IMR-90 (cell line): ENCODE data around the gene HGFAC. TPM values are rescaled to one million over a fixed set of nuclear protein-coding genes. Genes with fewer than 3 reads are reported as not detected.
A peak's percentile ranks its signal among the peaks of the same experiment; 100 is the strongest.

Source experiments
- ATAC-seq: fragments of 200-7000 bp; cut with Tn5 transposase; 2 replicates; pipeline ENCODE4 v1.9.1; 2020; ENCODE audit warnings: low read depth, mild to moderate bottlenecking, moderate library complexity
- BruUV-seq: library from RNA; stranded (reverse); fragments of 400-500 nt; replicated peaks from 2 replicates; lab custom pipeline; 2021; lab: Mats Ljungman, UMichigan
- CTCF ChIA-PET: fragments of 300-600 bp; formaldehyde crosslinking; extraction: SDS; loops from one replicate; lab custom pipeline; 2021; ENCODE audit warnings: antibody characterized with exemption; lab: Yijun Ruan, JAX
- POLR2A ChIA-PET: fragments of 300-600 bp; sonication (Branson Sonifier 250); formaldehyde crosslinking; loops from one replicate; lab custom pipeline; 2022; ENCODE audit warnings: antibody characterized with exemption; ENCODE audit not compliant: unreplicated experiment; lab: Charles Lee
- DNase-seq: peaks from one replicate; pipeline ENCODE4 v3.0.0; 2013
- H2AFZ ChIP-seq: replicated peaks from 2 replicates; pipeline ENCODE3; 2013; ENCODE audit warnings: low read length, mild to moderate bottlenecking; ENCODE audit not compliant: poor library complexity
- H2AK5ac ChIP-seq: 2 replicates; pipeline ENCODE4 v1.6.1; 2013; ENCODE audit warnings: low read depth, low read length, inconsistent platforms
- H2AK9ac ChIP-seq: replicated peaks from 2 replicates; pipeline ENCODE3; 2013; ENCODE audit warnings: mild to moderate bottlenecking, low read depth, low read length, moderate library complexity; ENCODE audit not compliant: poor library complexity
- H2BK120ac ChIP-seq: 2 replicates; pipeline ENCODE4 v1.6.1; 2013; ENCODE audit warnings: low read depth, low read length, inconsistent platforms
- H2BK15ac ChIP-seq: 3 replicates; pipeline ENCODE4 v1.6.1; 2013; ENCODE audit warnings: low read depth, low read length, inconsistent platforms
- H2BK20ac ChIP-seq: 2 replicates; pipeline ENCODE4 v1.6.1; 2013; ENCODE audit warnings: low read depth, mild to moderate bottlenecking, inconsistent platforms, low read length, moderate library complexity
- H2BK5ac ChIP-seq: 2 replicates; pipeline ENCODE4 v1.6.1; 2013; ENCODE audit warnings: mild to moderate bottlenecking, low read depth, low read length, inconsistent platforms; ENCODE audit not compliant: poor library complexity, severe bottlenecking
- H3K14ac ChIP-seq: replicated peaks from 2 replicates; pipeline ENCODE4 v1.6.1; 2013; ENCODE audit warnings: low read depth, low read length, inconsistent platforms
- H3K18ac ChIP-seq: 2 replicates; pipeline ENCODE4 v1.6.1; 2013; ENCODE audit warnings: low read depth, low read length, control low read depth
- H3K23ac ChIP-seq: 2 replicates; pipeline ENCODE4 v1.6.1; 2013; ENCODE audit warnings: low read depth, low read length, inconsistent platforms
- H3K27ac ChIP-seq: 2 replicates; pipeline ENCODE4 v1.5.1; 2013; ENCODE audit warnings: mild to moderate bottlenecking, control low read depth, low read length; ENCODE audit not compliant: insufficient read depth
- H3K27me3 ChIP-seq: 2 replicates; pipeline ENCODE4 v1.6.1; 2013; ENCODE audit warnings: low read length; ENCODE audit not compliant: control insufficient read depth, insufficient read depth
- H3K36me3 ChIP-seq: 2 replicates; pipeline ENCODE4 v1.6.1; 2013; ENCODE audit warnings: low read length, mixed read lengths; ENCODE audit not compliant: control insufficient read depth, insufficient read depth
- H3K4ac ChIP-seq: 2 replicates; pipeline ENCODE4 v1.6.1; 2013; ENCODE audit warnings: low read depth, low read length, inconsistent platforms
- H3K4me1 ChIP-seq: 2 replicates; pipeline ENCODE4 v1.6.1; 2013; ENCODE audit warnings: low read length, mixed read lengths; ENCODE audit not compliant: control insufficient read depth, insufficient read depth
- H3K4me2 ChIP-seq: 2 replicates; pipeline ENCODE4 v1.6.1; 2013; ENCODE audit warnings: low read depth, mild to moderate bottlenecking, control low read depth, low read length, moderate library complexity
- H3K4me3 ChIP-seq: 2 replicates; pipeline ENCODE4 v1.5.1; 2013; ENCODE audit warnings: low read depth, mild to moderate bottlenecking, control low read depth, low read length, moderate library complexity; ENCODE audit not compliant: insufficient read depth
- H3K56ac ChIP-seq: 2 replicates; pipeline ENCODE4 v1.6.1; 2013; ENCODE audit warnings: low read length, inconsistent platforms; ENCODE audit not compliant: insufficient read depth; ENCODE audit errors: extremely low read depth
- H3K79me1 ChIP-seq, 2 experiments: 2 replicates each; pipeline ENCODE4 v1.6.1; 2013; ENCODE audit warnings: low read length in 2 of 2, inconsistent platforms in 1 of 2, low read depth in 1 of 2
- H3K9ac ChIP-seq: 2 replicates; pipeline ENCODE4 v1.6.1; 2013; ENCODE audit warnings: low read depth, low read length, control low read depth
- H3K9me1 ChIP-seq: 2 replicates; pipeline ENCODE4 v1.6.1; 2013; ENCODE audit warnings: low read length, inconsistent platforms; ENCODE audit not compliant: insufficient read depth
- H3K9me3 ChIP-seq: 2 replicates; pipeline ENCODE4 v1.6.1; 2013; ENCODE audit warnings: low read length; ENCODE audit not compliant: control insufficient read depth, insufficient read depth
- H4K20me1 ChIP-seq: 2 replicates; pipeline ENCODE4 v1.6.1; 2013; ENCODE audit warnings: low read length, inconsistent platforms; ENCODE audit not compliant: insufficient read depth
- H4K5ac ChIP-seq: 2 replicates; pipeline ENCODE4 v1.6.1; 2013; ENCODE audit warnings: mild to moderate bottlenecking, low read depth, low read length, control low read depth
- H4K8ac ChIP-seq, 2 experiments: 2 replicates each; pipeline ENCODE4 v1.6.1; 2013; ENCODE audit warnings: low read depth in 2 of 2, low read length in 2 of 2, control low read depth in 1 of 2, inconsistent platforms in 1 of 2
- H4K91ac ChIP-seq: 2 replicates; pipeline ENCODE4 v1.6.1; 2013; ENCODE audit warnings: low read depth, low read length, inconsistent platforms; ENCODE audit not compliant: insufficient read depth
- BHLHE40 ChIP-seq: fragments of 150-350 bp; IDR thresholded peaks from 2 replicates; pipeline ENCODE4 v1.6.1; 2016; ENCODE audit warnings: mild to moderate bottlenecking, low read depth, low read length
- CTCF ChIP-seq: conservative IDR thresholded peaks from 2 replicates; pipeline ENCODE4 v1.5.1; 2012; ENCODE audit warnings: mild to moderate bottlenecking, low read depth, low read length, improper control_type of control experiment
- FOS ChIP-seq: fragments of 150-350 bp; IDR thresholded peaks from 2 replicates; pipeline ENCODE4 v1.6.1; 2016; ENCODE audit warnings: low read depth, low read length
- MXI1 ChIP-seq: IDR thresholded peaks from 2 replicates; pipeline ENCODE4 v1.6.1; 2012; ENCODE audit warnings: low read depth, mild to moderate bottlenecking, low read length, moderate library complexity, borderline replicate concordance
- NFE2L2 ChIP-seq: fragments of 150-350 bp; IDR thresholded peaks from 2 replicates; pipeline ENCODE4 v1.6.1; 2016; ENCODE audit warnings: low read depth, mild to moderate bottlenecking, low read length
- POLR2A ChIP-seq: IDR thresholded peaks from 2 replicates; pipeline ENCODE4 v1.6.1; 2012; ENCODE audit warnings: mild to moderate bottlenecking, low read depth, low read length
- RAD21 ChIP-seq: IDR thresholded peaks from 2 replicates; pipeline ENCODE4 v1.6.1; 2012; ENCODE audit warnings: low read length, improper control_type of control experiment
- RCOR1 ChIP-seq: IDR thresholded peaks from 2 replicates; pipeline ENCODE4 v1.6.1; 2012; ENCODE audit warnings: mild to moderate bottlenecking, low read length, improper control_type of control experiment; ENCODE audit not compliant: insufficient replicate concordance
- RFX5 ChIP-seq: IDR thresholded peaks from 2 replicates; pipeline ENCODE4 v1.8.0; 2012; ENCODE audit warnings: low read depth, mild to moderate bottlenecking, low read length, moderate library complexity
- SMC3 ChIP-seq: fragments of 150-350 bp; IDR thresholded peaks from 2 replicates; pipeline ENCODE4 v1.6.1; 2016; ENCODE audit warnings: low read depth, mild to moderate bottlenecking, antibody characterized with exemption, low read length, moderate library complexity
- WGBS, 2 experiments: methylation state at CpG; one replicate each; pipeline versions ENCODE4 v1.1.5 to v1.1.7; 2013; ENCODE audit warnings: missing lambda C conversion rate in 2 of 2; ENCODE audit not compliant: insufficient read length in 1 of 2; ENCODE audit errors: extremely low coverage in 2 of 2; 5-methylcytosine and 5-hydroxymethylcytosine counted together
- dilution Hi-C: fragments of 300-500 bp; cut with HindIII; formaldehyde crosslinking; loops from one replicate; pipeline ENCODE4 v1.14.3; 2018; ENCODE audit warnings: low sequenced_read_pairs; ENCODE audit not compliant: unreplicated experiment
- in situ Hi-C: fragments of 300-500 bp; cut with MboI; formaldehyde crosslinking; loops from 3 replicates; pipeline ENCODE4 v1.14.3; 2019; ENCODE audit warnings: low sequenced_read_pairs, inconsistent platforms, mixed read lengths
- intact Hi-C: fragments of 100-400 bp; cut with micrococcal nuclease; formaldehyde crosslinking; loops from 2 replicates; pipeline ENCODE4 v1.10.0; 2022
- polyA plus RNA-seq, 3 experiments: library from polyadenylated mRNA; depleted of rRNA; stranded (reverse); fragments of >200 nt; gene quantifications; 2 replicates each; pipeline ENCODE4 v1.2.3, GENCODE V29; 2012; ENCODE audit warnings: low replicate concordance in 1 of 3
- total RNA-seq: library from RNA; depleted of rRNA; stranded (reverse); fragments of >200 nt; gene quantifications from 2 replicates; pipeline ENCODE4 v1.2.3, GENCODE V29; 2012
- TF ChIP-seq, protein P1 (sequence below): fragments of 150-350 bp; IDR thresholded peaks from 2 replicates; pipeline ENCODE4 v1.6.1; 2017; ENCODE audit warnings: mild to moderate bottlenecking, antibody characterized with exemption, low read length, low read depth
- TF ChIP-seq, protein P2 (sequence below): fragments of 150-350 bp; IDR thresholded peaks from 2 replicates; pipeline ENCODE4 v1.6.1; 2016; ENCODE audit warnings: low read depth, mild to moderate bottlenecking, low read length, moderate library complexity, borderline replicate concordance

Gene HGFAC
- total and polyA plus RNA-seq, 2 of the 4 experiments (the other 2 are of a cell fraction), result 0.05 TPM; not detected in 1

DNA sequence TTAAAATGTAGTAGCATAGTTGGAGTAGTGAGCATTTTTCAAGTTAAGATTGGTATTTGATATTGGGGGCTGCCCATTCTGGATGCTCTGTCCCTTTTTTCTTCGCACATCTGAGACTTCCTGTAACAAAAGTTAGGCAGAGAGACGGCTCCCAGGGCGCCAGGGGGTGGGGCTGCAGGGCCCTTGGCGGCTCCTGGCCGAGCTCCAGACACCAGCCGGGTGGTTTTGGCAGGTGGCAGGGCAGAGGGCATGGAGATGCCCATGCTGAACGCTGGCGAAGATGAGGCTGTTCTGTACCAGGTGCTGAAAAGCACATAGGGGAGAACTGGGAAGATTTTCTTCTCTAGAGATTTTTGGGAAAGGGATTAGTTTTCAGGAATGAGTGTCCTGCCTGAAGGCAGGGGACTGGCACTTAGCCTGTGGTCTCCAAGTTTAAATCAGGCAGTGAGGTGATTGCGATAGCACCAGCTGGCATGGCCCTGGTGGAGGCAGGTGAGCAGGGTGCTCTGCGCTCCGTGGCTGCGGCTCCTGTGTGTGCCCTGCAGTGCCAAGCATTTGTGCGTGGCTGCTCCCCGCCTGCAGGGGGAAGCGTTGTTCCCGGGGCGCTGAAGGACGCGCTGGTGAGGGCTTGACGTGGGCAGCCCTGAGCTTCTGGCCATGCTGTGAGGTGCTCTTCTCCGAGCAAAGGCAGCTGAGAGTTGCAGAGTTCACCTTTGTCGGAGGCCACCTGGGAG, 23.6 kb upstream of the HGFAC start:
- intact Hi-C loops (no loop called here), in situ Hi-C loops (no loop called here), dilution Hi-C loops (no loop called here)
- Histone ChIP-seq H3K4me2 (no peak overlapping the region), H3K9me1 (peaks cover 11% of the 10 kb centered on the region; the same call in 1 of the 2 replicates), H4K91ac (no peak overlapping the region), H3K4me3 (no peak overlapping the region), H3K23ac (no peak overlapping the region), H2BK15ac (no peak overlapping the region), H3K27me3 (no peaks in the 10 kb centered on the region), H2BK20ac (no peak overlapping the region), H3K56ac (no peak overlapping the region), H4K5ac (no peak overlapping the region), H4K20me1 (peaks cover 4% of the 10 kb centered on the region), H2AK9ac (peak overlapping the region; percentile 38), H2AK5ac (no peak overlapping the region), H3K4ac (no peak overlapping the region), H3K27ac (no peak overlapping the region), H3K14ac (no peak overlapping the region), H2BK120ac (no peak overlapping the region), H3K9me3 (no peaks in the 10 kb centered on the region), H3K79me1 (peaks cover 0 to 9% of the 10 kb centered on the region in 2 experiments; a peak in 2 of 4 replicates), H3K4me1 (no peaks in the 10 kb centered on the region), H2BK5ac (no peak overlapping the region), H2AFZ (peak overlapping the region; percentile 28), H4K8ac (no peak overlapping the region), H3K18ac (no peak overlapping the region), H3K9ac (no peak overlapping the region), H3K36me3 (peaks cover 25% of the 10 kb centered on the region)
- DNase-seq, result no peak
- no peak for ATAC-seq
- ChIA-PET POLR2A (no interaction called here), CTCF (interaction anchor here (0.6 to 0.7 kb wide), 2 partner anchors 81 to 233 kb away, joined by 3 to 4 read pairs; no protein-coding TSS in a partner anchor)
- TF ChIP-seq RCOR1 (no peak), RAD21 (no peak), NFE2L2 (no peak), MXI1 (no peak), RFX5 (no peak), POLR2A (no peak), FOS (no peak), CTCF (no peak), SMC3 (no peak), BHLHE40 (no peak)
- TF ChIP-seq, protein P1, sequence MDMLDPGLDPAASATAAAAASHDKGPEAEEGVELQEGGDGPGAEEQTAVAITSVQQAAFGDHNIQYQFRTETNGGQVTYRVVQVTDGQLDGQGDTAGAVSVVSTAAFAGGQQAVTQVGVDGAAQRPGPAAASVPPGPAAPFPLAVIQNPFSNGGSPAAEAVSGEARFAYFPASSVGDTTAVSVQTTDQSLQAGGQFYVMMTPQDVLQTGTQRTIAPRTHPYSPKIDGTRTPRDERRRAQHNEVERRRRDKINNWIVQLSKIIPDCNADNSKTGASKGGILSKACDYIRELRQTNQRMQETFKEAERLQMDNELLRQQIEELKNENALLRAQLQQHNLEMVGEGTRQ, result no peak
- TF ChIP-seq, protein P2, sequence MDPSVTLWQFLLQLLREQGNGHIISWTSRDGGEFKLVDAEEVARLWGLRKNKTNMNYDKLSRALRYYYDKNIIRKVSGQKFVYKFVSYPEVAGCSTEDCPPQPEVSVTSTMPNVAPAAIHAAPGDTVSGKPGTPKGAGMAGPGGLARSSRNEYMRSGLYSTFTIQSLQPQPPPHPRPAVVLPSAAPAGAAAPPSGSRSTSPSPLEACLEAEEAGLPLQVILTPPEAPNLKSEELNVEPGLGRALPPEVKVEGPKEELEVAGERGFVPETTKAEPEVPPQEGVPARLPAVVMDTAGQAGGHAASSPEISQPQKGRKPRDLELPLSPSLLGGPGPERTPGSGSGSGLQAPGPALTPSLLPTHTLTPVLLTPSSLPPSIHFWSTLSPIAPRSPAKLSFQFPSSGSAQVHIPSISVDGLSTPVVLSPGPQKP, result no peak
- WGBS, 2 experiments, result 93% methylated on average over 14 of the region's 22 CpGs; no CpG with 5 or more reads in 1 of the 2 experiments
- BruUV-seq, result no TSS peak
